Neuronal stem cell (in vitro differentiated cells): Measurements from ENCODE around the gene RASGRF2.

Source experiments
- DNase-seq: peaks from one replicate; pipeline ENCODE4 v3.0.0-alpha.2; 2013; ENCODE audit warnings: low spot score
- H2AFZ ChIP-seq: one replicate; pipeline ENCODE4 v1.6.1; 2013; ENCODE audit warnings: mild to moderate bottlenecking, low read length, inconsistent platforms
- H2AK5ac ChIP-seq: 2 replicates; pipeline ENCODE4 v1.6.1; 2013; ENCODE audit warnings: low read depth, mild to moderate bottlenecking, inconsistent platforms, low read length, moderate library complexity, mixed read lengths
- H2BK120ac ChIP-seq: 2 replicates; pipeline ENCODE4 v1.6.1; 2013; ENCODE audit warnings: low read depth, mild to moderate bottlenecking, inconsistent platforms, low read length, moderate library complexity, mixed read lengths
- H2BK12ac ChIP-seq: one replicate; pipeline ENCODE4 v1.6.1; 2013; ENCODE audit warnings: low read length, inconsistent platforms
- H2BK15ac ChIP-seq: 2 replicates; pipeline ENCODE4 v1.6.1; 2013; ENCODE audit warnings: mild to moderate bottlenecking, low read length, inconsistent platforms, mixed read lengths
- H2BK5ac ChIP-seq: one replicate; pipeline ENCODE4 v1.6.1; 2013; ENCODE audit warnings: inconsistent platforms, mild to moderate bottlenecking, low read length, moderate library complexity
- H3K14ac ChIP-seq: one replicate; pipeline ENCODE4 v1.6.1; 2013; ENCODE audit warnings: low read length, inconsistent platforms
- H3K18ac ChIP-seq: 2 replicates; pipeline ENCODE4 v1.6.1; 2013; ENCODE audit warnings: low read length, inconsistent platforms
- H3K23ac ChIP-seq: 2 replicates; pipeline ENCODE4 v1.6.1; 2013; ENCODE audit warnings: low read depth, mild to moderate bottlenecking, mixed read lengths, low read length, inconsistent platforms; ENCODE audit not compliant: poor library complexity
- H3K27ac ChIP-seq: replicated peaks from 3 replicates; pipeline ENCODE4 v1.5.1; 2013; ENCODE audit warnings: low read length, inconsistent platforms
- H3K27me3 ChIP-seq, 3 experiments: 2 replicates each; pipeline ENCODE4 v1.6.1; 2013; ENCODE audit warnings: low read length in 3 of 3, mild to moderate bottlenecking in 2 of 3, inconsistent platforms in 1 of 3, low read depth in 1 of 3, mixed read lengths in 1 of 3, moderate library complexity in 1 of 3; ENCODE audit not compliant: control insufficient read depth in 3 of 3, insufficient read depth in 3 of 3
- H3K36me3 ChIP-seq, 2 donors: replicated peaks in 1 of 2; 2 replicates each; pipeline ENCODE4 v1.6.1; 2013; ENCODE audit warnings: low read length in 2 of 2; ENCODE audit not compliant: control insufficient read depth in 2 of 2, insufficient read depth in 2 of 2
- H3K4ac ChIP-seq: 2 replicates; pipeline ENCODE4 v1.6.1; 2013; ENCODE audit warnings: inconsistent platforms, mild to moderate bottlenecking, low read length, moderate library complexity
- H3K4me1 ChIP-seq, 2 donors: 1 replicate in 1 of 2; 2 replicates in 1 of 2; pipeline ENCODE4 v1.6.1; 2013; ENCODE audit warnings: low read length in 2 of 2, low read depth in 1 of 2; ENCODE audit not compliant: control insufficient read depth in 2 of 2, insufficient read depth in 1 of 2
- H3K4me2 ChIP-seq: one replicate; pipeline ENCODE4 v1.6.1; 2013; ENCODE audit warnings: mild to moderate bottlenecking, low read length, inconsistent platforms; ENCODE audit not compliant: insufficient read depth, poor library complexity, severe bottlenecking
- H3K4me3 ChIP-seq, 2 donors: 2 replicates each; pipeline ENCODE4 v1.5.1; 2013; ENCODE audit warnings: low read length in 2 of 2, mild to moderate bottlenecking in 2 of 2, inconsistent platforms in 1 of 2, moderate library complexity in 1 of 2
- H3K79me1 ChIP-seq: one replicate; pipeline ENCODE4 v1.6.1; 2013; ENCODE audit warnings: low read depth, mild to moderate bottlenecking, inconsistent platforms, low read length, moderate library complexity
- H3K9ac ChIP-seq: one replicate; pipeline ENCODE4 v1.6.1; 2013; ENCODE audit warnings: mild to moderate bottlenecking, low read depth, low read length, inconsistent platforms; ENCODE audit not compliant: poor library complexity
- H3K9me3 ChIP-seq, 2 donors: replicated peaks in 1 of 2; 2 replicates each; pipeline versions ENCODE3 to v1.6.1; 2013; ENCODE audit warnings: low read length in 2 of 2, mild to moderate bottlenecking in 2 of 2, inconsistent platforms in 1 of 2, low read depth in 1 of 2, mixed read lengths in 1 of 2, moderate library complexity in 1 of 2; ENCODE audit not compliant: control insufficient read depth in 2 of 2, insufficient read depth in 1 of 2
- H4K8ac ChIP-seq: one replicate; pipeline ENCODE4 v1.6.1; 2013; ENCODE audit warnings: low read depth, mild to moderate bottlenecking, inconsistent platforms, low read length, moderate library complexity
- H4K91ac ChIP-seq: one replicate; pipeline ENCODE4 v1.6.1; 2013; ENCODE audit warnings: low read length, low read depth, mild to moderate bottlenecking, inconsistent platforms; ENCODE audit not compliant: poor library complexity
- WGBS, 2 donors: extraction: QIAGEN DNeasy Blood & Tissue Kit; methylation state at CpG; one replicate each; pipeline ENCODE4 v1.1.7; 2013; ENCODE audit warnings: missing lambda C conversion rate in 2 of 2, mixed read lengths in 1 of 2; ENCODE audit not compliant: insufficient read length in 2 of 2, insufficient replicate concordance in 1 of 2; ENCODE audit errors: extremely low coverage in 2 of 2; 5-methylcytosine and 5-hydroxymethylcytosine counted together

Gene RASGRF2

GRCh38 chr5:81068635-81069034, 108.5 kb downstream of the RASGRF2 start:
- Histone ChIP-seq H3K18ac (no peak overlapping the region), H3K4ac (no peak overlapping the region), H2BK120ac (no peak overlapping the region), H2AK5ac (no peak overlapping the region), H3K36me3 (no peaks in the 10 kb centered on the region), H3K4me1 (peaks cover 0 to 3% of the 10 kb centered on the region in 2 donors), H3K27ac (no peak overlapping the region), H2BK5ac (no peak overlapping the region), H4K91ac (no peak overlapping the region), H3K23ac (no peak overlapping the region), H3K14ac (no peak overlapping the region), H3K27me3 (no peaks in the 10 kb centered on the region), H2AFZ (no peak overlapping the region), H2BK12ac (no peak overlapping the region), H4K8ac (no peak overlapping the region), H3K4me2 (no peak overlapping the region), H3K9me3 (peaks cover 0 to 2% of the 10 kb centered on the region in 2 donors), H3K9ac (no peak overlapping the region), H2BK15ac (no peak overlapping the region), H3K79me1 (no peaks in the 10 kb centered on the region), H3K4me3 (no peak overlapping the region)
- no CpG with 5 or more reads among the region's 2 CpGs for WGBS, 2 donors
- no peak for DNase-seq

- Histone ChIP-seq H2BK120ac (no peak overlapping the region), H2BK5ac (no peak overlapping the region), H3K9ac (no peak overlapping the region), H3K4me1 (peaks cover 0 to 3% of the 10 kb centered on the region in 2 donors), H2AFZ (no peak overlapping the region), H3K9me3 (peaks cover 0 to 2% of the 10 kb centered on the region in 2 donors), H3K4me2 (no peak overlapping the region), H3K27me3 (no peaks in the 10 kb centered on the region), H3K4ac (no peak overlapping the region), H2BK15ac (no peak overlapping the region), H4K91ac (no peak overlapping the region), H2BK12ac (no peak overlapping the region), H3K4me3 (no peak overlapping the region), H2AK5ac (no peak overlapping the region), H3K36me3 (no peaks in the 10 kb centered on the region), H4K8ac (no peak overlapping the region), H3K23ac (no peak overlapping the region), H3K14ac (no peak overlapping the region), H3K18ac (no peak overlapping the region), H3K79me1 (no peaks in the 10 kb centered on the region), H3K27ac (no peak overlapping the region)
- no CpG with 5 or more reads among the region's 4 CpGs for WGBS, 2 donors
- DNase-seq = no peak
Measured at GRCh38 chr5:81069990-81070389, 109.8 kb downstream of the RASGRF2 start.

- WGBS, 2 donors = no CpG with 5 or more reads among the region's 6 CpGs
Measured at GRCh38 chr5:81070571-81071255, 110.5 kb downstream of the RASGRF2 start.

GRCh38 chr5:81075041-81075440, 114.9 kb downstream of the RASGRF2 start:
- no peak overlapping the region for H4K91ac ChIP-seq
- no peak overlapping the region for H3K4me3 ChIP-seq
- H3K27ac ChIP-seq = no peak overlapping the region
- no peak overlapping the region for H3K23ac ChIP-seq
- no peak overlapping the region for H2BK5ac ChIP-seq
- H3K14ac ChIP-seq = no peak overlapping the region
- no peak overlapping the region for H3K4ac ChIP-seq
- no peak overlapping the region for H3K18ac ChIP-seq
- no peak overlapping the region for H2BK120ac ChIP-seq
- no peak overlapping the region for H2AK5ac ChIP-seq
- peaks cover 0 to 8% of the 10 kb centered on the region in 2 donors for H3K9me3 ChIP-seq
- DNase-seq = no peak
- H3K9ac ChIP-seq = no peak overlapping the region
- H3K79me1 ChIP-seq = no peaks in the 10 kb centered on the region
- H2BK12ac ChIP-seq = no peak overlapping the region
- no CpG with 5 or more reads among the region's 5 CpGs for WGBS, 2 donors
- H3K36me3 ChIP-seq = no peaks in the 10 kb centered on the region
- H2BK15ac ChIP-seq = no peak overlapping the region
- no peak overlapping the region for H4K8ac ChIP-seq
- H2AFZ ChIP-seq = no peak overlapping the region
- H3K4me1 ChIP-seq = no peaks in the 10 kb centered on the region
- peaks cover 0 to 3% (median 0%) of the 10 kb centered on the region in 3 experiments for H3K27me3 ChIP-seq
- H3K4me2 ChIP-seq = no peak overlapping the region

More at GRCh38 chr5:81070571-81071255, 110.5 kb downstream of the RASGRF2 start:
- Histone ChIP-seq H3K4ac (no peak overlapping the region), H3K9me3 (peaks cover 0 to 2% of the 10 kb centered on the region in 2 donors), H3K27me3 (peaks cover 0 to 3% (median 0%) of the 10 kb centered on the region in 3 experiments), H2BK120ac (no peak overlapping the region), H3K14ac (no peak overlapping the region), H3K4me3 (no peak overlapping the region), H2BK5ac (no peak overlapping the region), H4K8ac (no peak overlapping the region), H2BK12ac (no peak overlapping the region), H3K23ac (no peak overlapping the region), H3K4me1 (peaks cover 0 to 3% of the 10 kb centered on the region in 2 donors), H3K18ac (no peak overlapping the region), H2BK15ac (no peak overlapping the region), H2AFZ (no peak overlapping the region), H3K4me2 (no peak overlapping the region), H3K79me1 (no peaks in the 10 kb centered on the region), H3K27ac (no peak overlapping the region), H3K9ac (no peak overlapping the region), H2AK5ac (no peak overlapping the region), H4K91ac (no peak overlapping the region), H3K36me3 (no peaks in the 10 kb centered on the region)
- no peak for DNase-seq
